ENCODE results near the gene INMT. TPM values are rescaled to one million over a fixed set of nuclear protein-coding genes. Genes with fewer than 3 reads are reported as not detected.
A peak's percentile ranks its signal among the peaks of the same experiment; 100 is the strongest.

INMT gene
- total and polyA plus RNA-seq, 4 donors = 0.84 to 130 (median 28.6) TPM

GRCh38 chr7:30790356-30790755 is 38.4 kb downstream of the INMT start:
- H3K4me1 ChIP-seq (ENCODE audit: control insufficient read depth in 4 of 4, insufficient read depth in 4 of 4, low read length in 3 of 4) = no peaks in the 10 kb centered on the region
- 93% methylated on average over 4 of the region's 4 CpGs for WGBS
- no peaks in the 10 kb centered on the region for H3K27me3 ChIP-seq (ENCODE audit: control insufficient read depth in 4 of 4, insufficient read depth in 4 of 4, low read length in 3 of 4)
- H3K9me3 ChIP-seq (ENCODE audit: control insufficient read depth in 4 of 4, low read length in 3 of 4) = no peaks in the 10 kb centered on the region
- no peak overlapping the region for H3K27ac ChIP-seq (ENCODE audit: low read depth in 1 of 2, low read length in 2 of 2)
- no peak overlapping the region for H3K4me3 ChIP-seq (ENCODE audit: low read depth in 1 of 3, low read length in 3 of 3)
- no peak overlapping the region for H3K9ac ChIP-seq (ENCODE audit: low read depth in 1 of 2, low read length in 2 of 2)
- TF ChIP-seq REST (IDR thresholded peaks at IDR 0.05) = no peak
- H3K36me3 ChIP-seq (ENCODE audit: control insufficient read depth in 4 of 4, insufficient read depth in 3 of 4, low read depth in 1 of 4, low read length in 3 of 4) = peaks cover 1 to 6% (median 3%) of the 10 kb centered on the region in 4 donors
- DNase-seq (ENCODE audit: low spot score) = no peak

GRCh38 chr7:30791114-30791513 is 39.2 kb downstream of the INMT start:
- no peak overlapping the region for H3K9ac ChIP-seq (ENCODE audit: low read depth in 1 of 2, low read length in 2 of 2)
- no peak overlapping the region for H3K27ac ChIP-seq (ENCODE audit: low read depth in 1 of 2, low read length in 2 of 2)
- no peaks in the 10 kb centered on the region for H3K9me3 ChIP-seq (ENCODE audit: control insufficient read depth in 4 of 4, low read length in 3 of 4)
- H3K36me3 ChIP-seq (ENCODE audit: control insufficient read depth in 4 of 4, insufficient read depth in 3 of 4, low read depth in 1 of 4, low read length in 3 of 4) = peaks cover 1 to 3% (median 3%) of the 10 kb centered on the region in 4 donors
- DNase-seq (ENCODE audit: low spot score) = no peak
- WGBS = 76% methylated on average over 10 of the region's 10 CpGs
- H3K27me3 ChIP-seq (ENCODE audit: control insufficient read depth in 4 of 4, insufficient read depth in 4 of 4, low read length in 3 of 4) = no peaks in the 10 kb centered on the region
- TF ChIP-seq RAD21 (IDR thresholded peaks at IDR 0.05) (peak in 1 of 2 donors; percentile 47), RXRA (IDR thresholded peaks at IDR 0.05) (no peak)
- H3K4me3 ChIP-seq (ENCODE audit: low read depth in 1 of 3, low read length in 3 of 3) = no peak overlapping the region
- H3K4me1 ChIP-seq (ENCODE audit: control insufficient read depth in 4 of 4, insufficient read depth in 4 of 4, low read length in 3 of 4) = no peaks in the 10 kb centered on the region

GRCh38 chr7:30795161-30795948 is 43.4 kb downstream of the INMT start:
- no peak for TF ChIP-seq JUND (IDR thresholded peaks at IDR 0.05)
- no peak for TF ChIP-seq EGR1 (IDR thresholded peaks at IDR 0.05; ENCODE audit: low read depth in 2 of 2)
- no peak for TF ChIP-seq HNF4A (conservative IDR thresholded peaks at IDR 0.05)
- no peak for TF ChIP-seq CTCF (IDR thresholded peaks at IDR 0.05; ENCODE audit: low read depth, low read length, missing input control)
- TF ChIP-seq ZBTB33 (IDR thresholded peaks at IDR 0.05) = no peak
- no peak for TF ChIP-seq FOXA1 (IDR thresholded peaks at IDR 0.05)
- no peak for TF ChIP-seq YY1 (IDR thresholded peaks at IDR 0.05)
- no peak for TF ChIP-seq NR2F2 (IDR thresholded peaks at IDR 0.05)
- no peak for TF ChIP-seq SP1 (IDR thresholded peaks at IDR 0.05)
- TF ChIP-seq FOXA2 (IDR thresholded peaks at IDR 0.05) = no peak
- no peak overlapping the region for H3K27ac ChIP-seq (ENCODE audit: low read depth in 1 of 2, low read length in 2 of 2)
- no peaks in the 10 kb centered on the region for H3K27me3 ChIP-seq (ENCODE audit: control insufficient read depth in 4 of 4, insufficient read depth in 4 of 4, low read length in 3 of 4)
- H3K9ac ChIP-seq (ENCODE audit: low read depth in 1 of 2, low read length in 2 of 2) = no peak overlapping the region
- DNase-seq (ENCODE audit: low spot score) = no peak
- H3K4me3 ChIP-seq (ENCODE audit: low read depth in 1 of 3, low read length in 3 of 3) = no peak overlapping the region
- H3K4me1 ChIP-seq (ENCODE audit: control insufficient read depth in 4 of 4, insufficient read depth in 4 of 4, low read length in 3 of 4) = peaks cover 0 to 16% (median 10%) of the 10 kb centered on the region in 4 donors
- no peaks in the 10 kb centered on the region for H3K9me3 ChIP-seq (ENCODE audit: control insufficient read depth in 4 of 4, low read length in 3 of 4)
- peaks cover 0 to 3% (median 1%) of the 10 kb centered on the region in 4 donors for H3K36me3 ChIP-seq (ENCODE audit: control insufficient read depth in 4 of 4, insufficient read depth in 3 of 4, low read depth in 1 of 4, low read length in 3 of 4)
- 85% methylated on average over 2 of the region's 2 CpGs for WGBS
